Neural cell (in vitro differentiated cells): ENCODE data around the gene CD177. TPM values are rescaled to one million over a fixed set of nuclear protein-coding genes. Genes with fewer than 3 reads are reported as not detected.
"Not testable (repeated sequence)": the region's sequence is repeated elsewhere in the genome, so short reads cannot be mapped to it uniquely, and the experiment has no call there.

Experiments used
- H2AFZ ChIP-seq: fragments of 200-600, 300-800 bp; sonication (generic), shearing (Covaris generic); 2 replicates; pipeline ENCODE4 v1.6.0; 2014; ENCODE audit warnings: low read depth, mild to moderate bottlenecking, antibody characterized with exemption, low read length, moderate library complexity
- H3F3A ChIP-seq: fragments of 200-600 bp; shearing (Covaris generic); 2 replicates; pipeline ENCODE4 v1.6.1; 2016; ENCODE audit warnings: mild to moderate bottlenecking, moderate library complexity, mixed read lengths, antibody characterized with exemption, low read length; ENCODE audit not compliant: insufficient read depth, poor library complexity, severe bottlenecking
- H3K27ac ChIP-seq: fragments of 200-600, 300-800 bp; sonication (generic), shearing (Covaris generic); 2 replicates; pipeline ENCODE4 v1.5.1; 2014; ENCODE audit warnings: mild to moderate bottlenecking, low read length, moderate library complexity
- H3K27me3 ChIP-seq: fragments of 300-800, 200-600 bp; sonication (generic), shearing (Covaris generic); 2 replicates; pipeline ENCODE4 v1.6.0; 2014; ENCODE audit warnings: mild to moderate bottlenecking, low read depth, low read length, moderate library complexity; ENCODE audit not compliant: insufficient read depth
- H3K36me3 ChIP-seq: fragments of 300-800, 200-600 bp; sonication (generic), shearing (Covaris generic); 2 replicates; pipeline ENCODE4 v1.5.1; 2014; ENCODE audit warnings: mild to moderate bottlenecking, antibody characterized with exemption, low read length, moderate library complexity; ENCODE audit not compliant: insufficient read depth
- H3K4me2 ChIP-seq: fragments of 300-800, 200-600 bp; sonication (generic), shearing (Covaris generic); 2 replicates; pipeline ENCODE4 v1.6.0; 2014; ENCODE audit warnings: mild to moderate bottlenecking, low read length
- H3K4me3 ChIP-seq: fragments of 300-800, 200-600 bp; sonication (generic), shearing (Covaris generic); 2 replicates; pipeline ENCODE4 v1.5.1; 2014; ENCODE audit warnings: mild to moderate bottlenecking, low read length, moderate library complexity
- H3K79me2 ChIP-seq: fragments of 200-600 bp; shearing (Covaris generic); replicated peaks from 2 replicates; pipeline ENCODE4 v1.6.0; 2014; ENCODE audit warnings: mild to moderate bottlenecking, low read length, moderate library complexity; ENCODE audit not compliant: insufficient read depth
- H3K9ac ChIP-seq: fragments of 300-800, 200-600 bp; sonication (generic), shearing (Covaris generic); 2 replicates; pipeline ENCODE4 v1.6.1; 2016; ENCODE audit warnings: mild to moderate bottlenecking, low read length, mixed read lengths
- H3K9me2 ChIP-seq: fragments of 200-600 bp; shearing (Covaris generic); 2 replicates; pipeline ENCODE4 v1.6.1; 2016; ENCODE audit warnings: mild to moderate bottlenecking, low read length, mixed read lengths; ENCODE audit not compliant: insufficient read depth
- H3K9me3 ChIP-seq: fragments of 200-600, 300-800 bp; sonication (generic), shearing (Covaris generic); 2 replicates; pipeline ENCODE4 v1.6.1; 2016; ENCODE audit warnings: mild to moderate bottlenecking, mixed run types, low read length, moderate library complexity, mixed read lengths
- H4K20me1 ChIP-seq: fragments of 200-600 bp; shearing (Covaris generic); 2 replicates; pipeline ENCODE4 v1.6.1; 2016; ENCODE audit warnings: mild to moderate bottlenecking, mixed run types; ENCODE audit not compliant: insufficient read depth
- polyA plus RNA-seq: library from polyadenylated mRNA; depleted of rRNA; stranded (reverse); fragments of >200 nt; gene quantifications from 2 replicates; pipeline ENCODE4 v1.2.3, GENCODE V29; 2014

Gene CD177
- polyA plus RNA-seq, 1 donor from 2014 or later: not detected

- H3K27ac ChIP-seq, H2AFZ ChIP-seq, H4K20me1 ChIP-seq, H3K79me2 ChIP-seq, H3K4me2 ChIP-seq, H3K27me3 ChIP-seq, H3F3A ChIP-seq, H3K9ac ChIP-seq, H3K36me3 ChIP-seq, H3K9me2 ChIP-seq, H3K9me3 ChIP-seq, H3K4me3 ChIP-seq: not testable (repeated sequence)
Observed at GRCh38 chr19:43340101-43340500, 13.4 kb upstream of the CD177 start.

GRCh38 chr19:43341098-43341497 is 12.4 kb upstream of the CD177 start:
- H4K20me1 ChIP-seq, H3K9me2 ChIP-seq, H3K79me2 ChIP-seq, H3K9ac ChIP-seq, H3F3A ChIP-seq, H3K4me2 ChIP-seq, H3K9me3 ChIP-seq, H2AFZ ChIP-seq, H3K27me3 ChIP-seq, H3K27ac ChIP-seq, H3K4me3 ChIP-seq, H3K36me3 ChIP-seq: not testable (repeated sequence)

- H3K4me3 ChIP-seq, H3K36me3 ChIP-seq, H3K79me2 ChIP-seq, H3K27ac ChIP-seq, H2AFZ ChIP-seq, H3K27me3 ChIP-seq, H3F3A ChIP-seq, H3K4me2 ChIP-seq, H4K20me1 ChIP-seq, H3K9ac ChIP-seq, H3K9me2 ChIP-seq, H3K9me3 ChIP-seq: not testable (repeated sequence)
Observed at GRCh38 chr19:43342104-43342503, 11.4 kb upstream of the CD177 start.

- not testable (repeated sequence) for H3K4me2 ChIP-seq, H3K4me3 ChIP-seq, H3K9me3 ChIP-seq, H4K20me1 ChIP-seq, H2AFZ ChIP-seq, H3F3A ChIP-seq, H3K27ac ChIP-seq, H3K9ac ChIP-seq, H3K9me2 ChIP-seq, H3K79me2 ChIP-seq, H3K36me3 ChIP-seq, H3K27me3 ChIP-seq
Observed at GRCh38 chr19:43344347-43344925, 9.1 kb upstream of the CD177 start.

- H3K9ac ChIP-seq, H3K4me2 ChIP-seq, H4K20me1 ChIP-seq, H2AFZ ChIP-seq, H3K9me3 ChIP-seq, H3F3A ChIP-seq, H3K27ac ChIP-seq, H3K9me2 ChIP-seq, H3K36me3 ChIP-seq, H3K27me3 ChIP-seq, H3K4me3 ChIP-seq, H3K79me2 ChIP-seq: not testable (repeated sequence)
Observed at GRCh38 chr19:43349813-43350212, 3.7 kb upstream of the CD177 start.
